B cell (primary cell): ENCODE results near the gene IRAK1. TPM values are rescaled to one million over a fixed set of nuclear protein-coding genes. Genes with fewer than 3 reads are reported as not detected.

Experiments used
- ATAC-seq: fragments of 200-7000 bp; cut with Tn5 transposase; one replicate; pipeline ENCODE4 v1.10.0; 2021; ENCODE audit warnings: low read depth, mild to moderate bottlenecking, moderate number of reproducible peaks, moderate library complexity
- CTCF ChIA-PET: fragments of 350-600 bp; sonication (Branson Sonifier 250); formaldehyde crosslinking; loops from one replicate; lab custom pipeline; 2021; ENCODE audit warnings: antibody characterized with exemption, inconsistent platforms; lab: Charles Lee
- POLR2A ChIA-PET: fragments of 350-600 bp; sonication (Branson Sonifier 250); formaldehyde crosslinking; loops from one replicate; lab custom pipeline; 2021; ENCODE audit warnings: antibody characterized with exemption; lab: Charles Lee
- DNase-seq: peaks from one replicate; pipeline ENCODE4 v3.0.0; 2013
- H2AFZ ChIP-seq: 2 replicates; pipeline ENCODE4 v1.6.1; 2012; ENCODE audit warnings: mild to moderate bottlenecking, low read depth, low read length; ENCODE audit not compliant: insufficient read depth, poor library complexity, severe bottlenecking
- H3K27ac ChIP-seq, 2 donors: 1 replicate in 1 of 2; 2 replicates in 1 of 2; pipeline ENCODE4 v1.5.1; 2012 to 2013; ENCODE audit warnings: low read length in 2 of 2, mild to moderate bottlenecking in 2 of 2, moderate library complexity in 1 of 2
- H3K27me3 ChIP-seq, 4 experiments: fragments of 200-600 bp in 1 of 4; sonication (generic) in 1 of 4; replicated peaks in 1 of 4; 1 replicate in 2 of 4; 2 replicates in 2 of 4; pipeline versions ENCODE4 v1.6.1 to v1.7.0; 2013 to 2016; ENCODE audit warnings: low read length in 3 of 4, mild to moderate bottlenecking in 2 of 4, mixed read lengths in 1 of 4, moderate library complexity in 1 of 4; ENCODE audit not compliant: insufficient read depth in 4 of 4, control insufficient read depth in 3 of 4; ENCODE audit errors: control extremely low read depth in 1 of 4
- H3K36me3 ChIP-seq, 2 experiments: replicated peaks in 1 of 2; 1 replicate in 1 of 2; 2 replicates in 1 of 2; pipeline versions ENCODE4 v1.6.1 to v1.7.1; 2013; ENCODE audit warnings: low read length in 1 of 2; ENCODE audit not compliant: insufficient read depth in 2 of 2, control insufficient read depth in 1 of 2; ENCODE audit errors: control extremely low read depth in 1 of 2, extremely low read depth in 1 of 2
- H3K4me1 ChIP-seq, 2 donors: fragments of 200-600 bp in 1 of 2; sonication (generic) in 1 of 2; 1 replicate in 1 of 2; 2 replicates in 1 of 2; pipeline versions ENCODE4 v1.5.1 to v1.6.1; 2013 to 2017; ENCODE audit warnings: low read length in 2 of 2; ENCODE audit not compliant: control insufficient read depth in 2 of 2, insufficient read depth in 2 of 2
- H3K4me2 ChIP-seq: replicated peaks from 2 replicates; pipeline ENCODE3; 2012; ENCODE audit warnings: mild to moderate bottlenecking, low read depth, low read length; ENCODE audit not compliant: poor library complexity, severe bottlenecking
- H3K4me3 ChIP-seq, 5 experiments: fragments of 200-600 bp in 1 of 5; sonication (generic) in 1 of 5; 1 replicate in 3 of 5; 2 replicates in 2 of 5; pipeline versions ENCODE4 v1.5.1 to v1.7.0; 2011 to 2016; ENCODE audit warnings: low read length in 4 of 5, mild to moderate bottlenecking in 4 of 5, low read depth in 2 of 5, control low read depth in 1 of 5, moderate library complexity in 1 of 5; ENCODE audit not compliant: insufficient read depth in 1 of 5; ENCODE audit errors: control extremely low read depth in 1 of 5, extremely low read depth in 1 of 5
- H3K79me2 ChIP-seq: fragments of 200-600 bp; sonication (generic); one replicate; pipeline ENCODE4 v1.6.0; 2016; ENCODE audit warnings: low read length; ENCODE audit not compliant: control insufficient read depth, insufficient read depth
- H3K9ac ChIP-seq: fragments of 200-600 bp; sonication (generic); 2 replicates; pipeline ENCODE4 v1.6.1; 2017; ENCODE audit warnings: mild to moderate bottlenecking, low read length, moderate library complexity
- H3K9me3 ChIP-seq, 3 donors: one replicate each; pipeline versions ENCODE4 v1.6.1 to v1.7.1; 2013; ENCODE audit warnings: low read length in 2 of 3; ENCODE audit not compliant: control insufficient read depth in 2 of 3, insufficient read depth in 1 of 3; ENCODE audit errors: control extremely low read depth in 1 of 3
- H4K20me1 ChIP-seq: 2 replicates; pipeline ENCODE4 v1.6.0; 2012; ENCODE audit warnings: mild to moderate bottlenecking, low read length; ENCODE audit not compliant: insufficient read depth, control insufficient read depth, poor library complexity, severe bottlenecking
- H3K27ac Mint-ChIP-seq: one replicate; pipeline ENCODE4 v1.8.0; 2021; ENCODE audit warnings: mixed read lengths
- H3K27me3 Mint-ChIP-seq: one replicate; pipeline ENCODE4 v1.8.0; 2021; ENCODE audit warnings: mixed read lengths
- H3K4me1 Mint-ChIP-seq: one replicate; pipeline ENCODE4 v1.8.0; 2021; ENCODE audit warnings: mixed read lengths
- H3K4me3 Mint-ChIP-seq: one replicate; pipeline ENCODE4 v1.8.0; 2021; ENCODE audit warnings: mixed read lengths
- H3K9me3 Mint-ChIP-seq: one replicate; pipeline ENCODE4 v1.8.0; 2022; ENCODE audit warnings: mixed read lengths; ENCODE audit not compliant: insufficient read depth
- CTCF ChIP-seq: fragments of 200-600 bp; IDR thresholded peaks from one replicate; pipeline ENCODE4 v1.8.0; 2022; ENCODE audit warnings: antibody characterized with exemption, mild to moderate bottlenecking
- EZH2 ChIP-seq: IDR thresholded peaks from 2 replicates; pipeline ENCODE4 v1.6.1; 2012; ENCODE audit warnings: borderline replicate concordance, low read depth, mild to moderate bottlenecking, moderate library complexity, low read length; ENCODE audit not compliant: insufficient read depth, poor library complexity, severe bottlenecking
- WGBS: methylation state at CpG from one replicate; pipeline ENCODE4 v1.1.5; 2013; ENCODE audit warnings: missing lambda C conversion rate; ENCODE audit not compliant: insufficient coverage; 5-methylcytosine and 5-hydroxymethylcytosine counted together
- intact Hi-C: fragments of 100-400 bp; cut with micrococcal nuclease; formaldehyde crosslinking; loops from one replicate; pipeline ENCODE4 v1.10.0; 2022
- polyA plus RNA-seq: library from polyadenylated mRNA; depleted of rRNA; stranded (reverse); fragments of >200 nt; gene quantifications from 2 replicates; pipeline ENCODE4 v1.2.3, GENCODE V29; 2012
- small RNA-seq: library from RNA; depleted of rRNA; stranded (forward); fragments of <200 nt; gene quantifications from one replicate; pipeline ENCODE3, GENCODE V24; 2012; ENCODE audit warnings: low replicate concordance, low read depth; ENCODE audit not compliant: insufficient read length
- total RNA-seq, 2 donors: library from RNA; stranded (reverse); fragments of 120-200 nt in 1 of 2; gene quantifications; 1 replicate in 1 of 2; 2 replicates in 1 of 2; pipeline versions ENCODE4 v1.2.3 to v1.2.4, GENCODE V29; 2013 to 2022

Gene IRAK1
- total and polyA plus RNA-seq, 2 donors (not counting 1 experiment from before 2014, with no cell fraction given) = 112 to 118 TPM

GRCh38 chrX:153960786-153961185 lies 58.9 kb downstream of the IRAK1 start:
- Mint-ChIP-seq H3K27ac (no peak overlapping the region), H3K4me1 (peaks cover 5% of the 10 kb centered on the region), H3K4me3 (no peak overlapping the region), H3K27me3 (no peaks in the 10 kb centered on the region), H3K9me3 (no peaks in the 10 kb centered on the region)
- H3K79me2 ChIP-seq = peaks cover 56% of the 10 kb centered on the region
- H3K4me2 ChIP-seq = no peak overlapping the region
- no peak overlapping the region for H3K4me3 ChIP-seq
- H3K27ac ChIP-seq = no peak overlapping the region
- intact Hi-C loops = loop anchor here (10.0 kb wide), 1 partner anchor 1016 kb away; no protein-coding TSS in a partner anchor
- TF ChIP-seq CTCF = no peak
- no peak for TF ChIP-seq EZH2
- H4K20me1 ChIP-seq = peaks cover 39% of the 10 kb centered on the region
- no peaks in the 10 kb centered on the region for H3K9me3 ChIP-seq
- no peak for ATAC-seq
- no peaks in the 10 kb centered on the region for H3K27me3 ChIP-seq
- peaks cover 3 to 12% of the 10 kb centered on the region in 2 donors for H3K4me1 ChIP-seq
- no peak overlapping the region for H2AFZ ChIP-seq
- 97% methylated on average over 16 of the region's 22 CpGs for WGBS
- ChIA-PET POLR2A (no interaction called here), CTCF (interaction anchor here (1.5 kb wide), 1 partner anchor 53 kb away, joined by 3 read pairs; no protein-coding TSS in a partner anchor)
- no peak for DNase-seq
- H3K36me3 ChIP-seq = peaks cover 0 to 67% of the 10 kb centered on the region in 2 experiments
- no peak overlapping the region for H3K9ac ChIP-seq

Small RNAs within 50 kb of the gene (small RNA-seq; reads per million reads assigned to genes)
- not detected for gene MIR3202-1

Other genes starting within 250 kb of the IRAK1 start
- gene SRPK3, start 238.9 kb downstream of the IRAK1 start, total RNA-seq = not detected in 2 replicates
- not detected in 2 replicates for gene SRPK3, start 238.9 kb downstream of the IRAK1 start, polyA plus RNA-seq
- 58.5 and 62.8 TPM in 2 replicates for gene IDH3G, start 225.5 kb downstream of the IRAK1 start, total RNA-seq
- gene IDH3G, start 225.5 kb downstream of the IRAK1 start, polyA plus RNA-seq = 103 and 122 TPM in 2 replicates
- gene SSR4, start 225.2 kb downstream of the IRAK1 start, total RNA-seq = 119 and 134 TPM in 2 replicates
- 169 and 297 TPM in 2 replicates for gene SSR4, start 225.2 kb downstream of the IRAK1 start, polyA plus RNA-seq
- gene PDZD4, start 189.4 kb downstream of the IRAK1 start, total RNA-seq = not detected in 2 replicates
- gene PDZD4, start 189.4 kb downstream of the IRAK1 start, polyA plus RNA-seq = 0.36 and 1.1 TPM in 2 replicates
- gene L1CAM, start 133.7 kb downstream of the IRAK1 start, total RNA-seq = 19.9 and 22.2 TPM in 2 replicates
- 8.9 and 9.4 TPM in 2 replicates for gene L1CAM, start 133.7 kb downstream of the IRAK1 start, polyA plus RNA-seq
- gene AVPR2, start 115.2 kb downstream of the IRAK1 start, total RNA-seq = 0.53 TPM in 1 of 2 replicates, not detected in the other
- gene AVPR2, start 115.2 kb downstream of the IRAK1 start, polyA plus RNA-seq = 0.12 TPM in 1 of 2 replicates, not detected in the other
- gene ARHGAP4, start 93.6 kb downstream of the IRAK1 start, total RNA-seq = 242 TPM in 2 replicates
- 711 and 922 TPM in 2 replicates for gene ARHGAP4, start 93.6 kb downstream of the IRAK1 start, polyA plus RNA-seq
- gene NAA10, start 84.9 kb downstream of the IRAK1 start, total RNA-seq = 78.3 and 87.3 TPM in 2 replicates
- 90.5 and 102 TPM in 2 replicates for gene NAA10, start 84.9 kb downstream of the IRAK1 start, polyA plus RNA-seq
- gene RENBP, start 75.3 kb downstream of the IRAK1 start, total RNA-seq = 39.2 and 39.7 TPM in 2 replicates
- 28.0 and 30.6 TPM in 2 replicates for gene RENBP, start 75.3 kb downstream of the IRAK1 start, polyA plus RNA-seq
- gene HCFC1, start 48.1 kb downstream of the IRAK1 start, total RNA-seq = 57.7 and 59.4 TPM in 2 replicates
- gene HCFC1, start 48.1 kb downstream of the IRAK1 start, polyA plus RNA-seq = 32.1 and 37.7 TPM in 2 replicates
- gene TMEM187, start 47.1 kb downstream of the IRAK1 start, total RNA-seq = 3.8 and 5.5 TPM in 2 replicates
- gene TMEM187, start 47.1 kb downstream of the IRAK1 start, polyA plus RNA-seq = 3.2 and 6.4 TPM in 2 replicates
- gene MECP2, start 77.8 kb upstream of the IRAK1 start, total RNA-seq = 113 and 122 TPM in 2 replicates
- gene MECP2, start 77.8 kb upstream of the IRAK1 start, polyA plus RNA-seq = 20.0 and 26.5 TPM in 2 replicates
- not detected in 2 replicates for gene OPN1LW, start 124.3 kb upstream of the IRAK1 start, total RNA-seq
- gene OPN1LW, start 124.3 kb upstream of the IRAK1 start, polyA plus RNA-seq = not detected in 2 replicates
- not detected in 2 replicates for gene OPN1MW, start 162.7 kb upstream of the IRAK1 start, total RNA-seq
- not detected in 2 replicates for gene OPN1MW, start 162.7 kb upstream of the IRAK1 start, polyA plus RNA-seq
- not detected in 2 replicates for gene OPN1MW2, start 199.9 kb upstream of the IRAK1 start, total RNA-seq
- gene OPN1MW2, start 199.9 kb upstream of the IRAK1 start, polyA plus RNA-seq = not detected in 2 replicates
- gene OPN1MW3, start 237.7 kb upstream of the IRAK1 start, total RNA-seq = not detected in 2 replicates
- gene OPN1MW3, start 237.7 kb upstream of the IRAK1 start, polyA plus RNA-seq = not detected in 2 replicates